Natural killer cell (primary cell): ENCODE data around the gene PDCD2L. TPM values are rescaled to one million over a fixed set of nuclear protein-coding genes. Genes with fewer than 3 reads are reported as not detected.

Experiments
- ATAC-seq, 3 donors: fragments of 150-1000 bp in 2 of 3; fragments of 200-7000 bp in 1 of 3; cut with Tn5 transposase; 1 replicate in 1 of 3; 2 replicates in 2 of 3; pipeline ENCODE4 v1.10.0; 2021; ENCODE audit warnings: mild to moderate bottlenecking in 2 of 3, moderate library complexity in 2 of 3
- DNase-seq, 2 donors: peaks; one replicate each; pipeline versions ENCODE4 v3.0.0 to v3.0.0-alpha.2; 2013 to 2021; ENCODE audit warnings: mixed read lengths in 1 of 2
- H3K27ac ChIP-seq: one replicate; pipeline ENCODE4 v1.5.1; 2013; ENCODE audit warnings: mild to moderate bottlenecking, low read length
- H3K27me3 ChIP-seq: one replicate; pipeline ENCODE4 v1.6.1; 2013; ENCODE audit warnings: low read length; ENCODE audit not compliant: control insufficient read depth, insufficient read depth
- H3K36me3 ChIP-seq: one replicate; pipeline ENCODE4 v1.6.1; 2013; ENCODE audit warnings: low read length; ENCODE audit not compliant: control insufficient read depth, insufficient read depth
- H3K4me1 ChIP-seq: one replicate; pipeline ENCODE4 v1.6.1; 2013; ENCODE audit warnings: low read length; ENCODE audit not compliant: control insufficient read depth, insufficient read depth
- H3K4me3 ChIP-seq: one replicate; pipeline ENCODE4 v1.5.1; 2013; ENCODE audit warnings: low read length
- H3K9me3 ChIP-seq: one replicate; pipeline ENCODE4 v1.6.1; 2013; ENCODE audit warnings: low read length; ENCODE audit not compliant: control insufficient read depth, insufficient read depth
- H3K27ac Mint-ChIP-seq, 2 donors: one replicate each; pipeline ENCODE4 v1.8.0; 2022; ENCODE audit warnings: mild to moderate bottlenecking in 2 of 2, mixed read lengths in 2 of 2, moderate library complexity in 1 of 2
- H3K27me3 Mint-ChIP-seq, 2 donors: one replicate each; pipeline ENCODE4 v1.8.0; 2022; ENCODE audit warnings: low read depth in 2 of 2, mixed read lengths in 2 of 2
- H3K36me3 Mint-ChIP-seq: one replicate; pipeline ENCODE4 v1.8.0; 2022; ENCODE audit warnings: mixed read lengths
- H3K4me1 Mint-ChIP-seq, 2 donors: one replicate each; pipeline ENCODE4 v1.8.0; 2022; ENCODE audit warnings: mixed read lengths in 2 of 2
- H3K4me3 Mint-ChIP-seq: one replicate; pipeline ENCODE4 v1.8.0; 2022; ENCODE audit warnings: mild to moderate bottlenecking, moderate library complexity, mixed read lengths
- H3K9me3 Mint-ChIP-seq, 2 donors: one replicate each; pipeline ENCODE4 v1.8.0; 2022; ENCODE audit warnings: mixed read lengths in 2 of 2
- CTCF ChIP-seq: fragments of 200-600 bp; IDR thresholded peaks from one replicate; pipeline ENCODE4 v1.8.0; 2022; ENCODE audit warnings: antibody characterized with exemption
- WGBS: methylation state at CpG from one replicate; pipeline ENCODE4 v1.1.7; 2013; ENCODE audit warnings: missing lambda C conversion rate; ENCODE audit not compliant: insufficient coverage; 5-methylcytosine and 5-hydroxymethylcytosine counted together
- intact Hi-C: fragments of 100-400 bp; cut with micrococcal nuclease; formaldehyde crosslinking; loops from one replicate; pipeline ENCODE4 v1.14.2; 2022
- total RNA-seq, 4 donors: library from RNA; stranded (reverse); fragments of 120-200 nt in 1 of 4; gene quantifications; one replicate each; pipeline versions ENCODE4 v1.2.3 to v1.2.4, GENCODE V29; 2013 to 2022

PDCD2L gene
- total RNA-seq, 3 donors from 2014 or later (not counting 1 experiment from before 2014, with no cell fraction given) = 4.7 to 8.6 (median 5.6) TPM

GRCh38 chr19:34391813-34392212 is 12.4 kb upstream of the PDCD2L start:
- Mint-ChIP-seq H3K27me3 (no peaks in the 10 kb centered on the region), H3K27ac (no peak overlapping the region), H3K4me3 (no peak overlapping the region), H3K36me3 (no peaks in the 10 kb centered on the region), H3K4me1 (no peaks in the 10 kb centered on the region), H3K9me3 (no peaks in the 10 kb centered on the region)
- ATAC-seq (no peak), DNase-seq (no peak)
- Histone ChIP-seq H3K36me3 (peaks cover 46% of the 10 kb centered on the region), H3K27me3 (no peaks in the 10 kb centered on the region), H3K27ac (no peak overlapping the region), H3K4me3 (no peak overlapping the region), H3K4me1 (no peaks in the 10 kb centered on the region), H3K9me3 (no peaks in the 10 kb centered on the region)
- intact Hi-C loops = no loop called here
- no peak for TF ChIP-seq CTCF

- DNase-seq (no peak), ATAC-seq (no peak)
- no peaks in the 10 kb centered on the region for H3K27me3 ChIP-seq
- TF ChIP-seq CTCF = no peak
- no peaks in the 10 kb centered on the region for H3K9me3 Mint-ChIP-seq
- H3K36me3 ChIP-seq = peaks cover 49% of the 10 kb centered on the region
- H3K27me3 Mint-ChIP-seq = no peaks in the 10 kb centered on the region
- no peaks in the 10 kb centered on the region for H3K9me3 ChIP-seq
- H3K4me3 ChIP-seq = no peak overlapping the region
- H3K4me3 Mint-ChIP-seq = no peak overlapping the region
- 93% methylated on average over 11 of the region's 11 CpGs for WGBS
- intact Hi-C loops = no loop called here
- no peaks in the 10 kb centered on the region for H3K4me1 ChIP-seq
- no peaks in the 10 kb centered on the region for H3K4me1 Mint-ChIP-seq
- H3K27ac ChIP-seq = no peak overlapping the region
- H3K36me3 Mint-ChIP-seq = no peaks in the 10 kb centered on the region
- H3K27ac Mint-ChIP-seq = no peak overlapping the region
Measured at GRCh38 chr19:34393031-34393430, 11.2 kb upstream of the PDCD2L start.

- WGBS = 93% methylated on average over 14 of the region's 14 CpGs
- H3K4me1 ChIP-seq = no peaks in the 10 kb centered on the region
Measured at GRCh38 chr19:34393629-34394028, 10.6 kb upstream of the PDCD2L start.

More at GRCh38 chr19:34393629-34394028, 10.6 kb upstream of the PDCD2L start:
- TF ChIP-seq CTCF = no peak
- H3K27me3 Mint-ChIP-seq = no peaks in the 10 kb centered on the region
- H3K9me3 Mint-ChIP-seq = no peaks in the 10 kb centered on the region
- H3K4me1 Mint-ChIP-seq = no peaks in the 10 kb centered on the region
- H3K4me3 Mint-ChIP-seq = no peak overlapping the region
- H3K27ac Mint-ChIP-seq = no peak overlapping the region
- peaks cover 49% of the 10 kb centered on the region for H3K36me3 ChIP-seq
- H3K4me3 ChIP-seq = no peak overlapping the region
- ATAC-seq (no peak), DNase-seq (no peak)
- H3K27me3 ChIP-seq = no peaks in the 10 kb centered on the region
- H3K9me3 ChIP-seq = no peaks in the 10 kb centered on the region
- no peaks in the 10 kb centered on the region for H3K36me3 Mint-ChIP-seq
- no peak overlapping the region for H3K27ac ChIP-seq
- intact Hi-C loops = no loop called here
